Stimulated activated naive CD8-positive, alpha-beta T cell treated with anti-CD3 and anti-CD28 coated beads, Interleukin-15, amount 100 ng/mL, for 72 hours (primary cell): ENCODE results near the gene SEC16A.
A peak's percentile ranks its signal among the peaks of the same experiment; 100 is the strongest.

Source experiments
- ATAC-seq: fragments of 150-1000 bp; cut with Tn5 transposase; 2 replicates; pipeline ENCODE4 v1.10.0; 2021; ENCODE audit warnings: mild to moderate bottlenecking, moderate library complexity
- DNase-seq, 2 donors: peaks; one replicate each; pipeline ENCODE4 v3.0.0; 2021 to 2022
- H3K27ac Mint-ChIP-seq, 2 donors: one replicate each; pipeline ENCODE4 v1.8.0; 2022; ENCODE audit warnings: mild to moderate bottlenecking in 2 of 2, mixed read lengths in 2 of 2, moderate library complexity in 2 of 2
- H3K27me3 Mint-ChIP-seq: one replicate; pipeline ENCODE4 v1.8.0; 2022; ENCODE audit warnings: mixed read lengths
- H3K4me1 Mint-ChIP-seq: one replicate; pipeline ENCODE4 v1.8.0; 2022; ENCODE audit warnings: mild to moderate bottlenecking, mixed read lengths
- H3K4me3 Mint-ChIP-seq, 2 donors: one replicate each; pipeline ENCODE4 v1.8.0; 2022; ENCODE audit warnings: mild to moderate bottlenecking in 2 of 2, mixed read lengths in 2 of 2, moderate library complexity in 1 of 2
- H3K9me3 Mint-ChIP-seq, 2 donors: one replicate each; pipeline ENCODE4 v1.8.0; 2022; ENCODE audit warnings: mixed read lengths in 2 of 2

Gene SEC16A, protein sequence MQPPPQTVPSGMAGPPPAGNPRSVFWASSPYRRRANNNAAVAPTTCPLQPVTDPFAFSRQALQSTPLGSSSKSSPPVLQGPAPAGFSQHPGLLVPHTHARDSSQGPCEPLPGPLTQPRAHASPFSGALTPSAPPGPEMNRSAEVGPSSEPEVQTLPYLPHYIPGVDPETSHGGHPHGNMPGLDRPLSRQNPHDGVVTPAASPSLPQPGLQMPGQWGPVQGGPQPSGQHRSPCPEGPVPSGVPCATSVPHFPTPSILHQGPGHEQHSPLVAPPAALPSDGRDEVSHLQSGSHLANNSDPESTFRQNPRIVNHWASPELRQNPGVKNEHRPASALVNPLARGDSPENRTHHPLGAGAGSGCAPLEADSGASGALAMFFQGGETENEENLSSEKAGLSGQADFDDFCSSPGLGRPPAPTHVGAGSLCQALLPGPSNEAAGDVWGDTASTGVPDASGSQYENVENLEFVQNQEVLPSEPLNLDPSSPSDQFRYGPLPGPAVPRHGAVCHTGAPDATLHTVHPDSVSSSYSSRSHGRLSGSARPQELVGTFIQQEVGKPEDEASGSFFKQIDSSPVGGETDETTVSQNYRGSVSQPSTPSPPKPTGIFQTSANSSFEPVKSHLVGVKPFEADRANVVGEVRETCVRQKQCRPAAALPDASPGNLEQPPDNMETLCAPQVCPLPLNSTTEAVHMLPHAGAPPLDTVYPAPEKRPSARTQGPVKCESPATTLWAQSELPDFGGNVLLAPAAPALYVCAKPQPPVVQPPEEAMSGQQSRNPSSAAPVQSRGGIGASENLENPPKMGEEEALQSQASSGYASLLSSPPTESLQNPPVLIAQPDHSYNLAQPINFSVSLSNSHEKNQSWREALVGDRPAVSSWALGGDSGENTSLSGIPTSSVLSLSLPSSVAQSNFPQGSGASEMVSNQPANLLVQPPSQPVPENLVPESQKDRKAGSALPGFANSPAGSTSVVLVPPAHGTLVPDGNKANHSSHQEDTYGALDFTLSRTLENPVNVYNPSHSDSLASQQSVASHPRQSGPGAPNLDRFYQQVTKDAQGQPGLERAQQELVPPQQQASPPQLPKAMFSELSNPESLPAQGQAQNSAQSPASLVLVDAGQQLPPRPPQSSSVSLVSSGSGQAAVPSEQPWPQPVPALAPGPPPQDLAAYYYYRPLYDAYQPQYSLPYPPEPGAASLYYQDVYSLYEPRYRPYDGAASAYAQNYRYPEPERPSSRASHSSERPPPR (N-terminal part only)

DNA sequence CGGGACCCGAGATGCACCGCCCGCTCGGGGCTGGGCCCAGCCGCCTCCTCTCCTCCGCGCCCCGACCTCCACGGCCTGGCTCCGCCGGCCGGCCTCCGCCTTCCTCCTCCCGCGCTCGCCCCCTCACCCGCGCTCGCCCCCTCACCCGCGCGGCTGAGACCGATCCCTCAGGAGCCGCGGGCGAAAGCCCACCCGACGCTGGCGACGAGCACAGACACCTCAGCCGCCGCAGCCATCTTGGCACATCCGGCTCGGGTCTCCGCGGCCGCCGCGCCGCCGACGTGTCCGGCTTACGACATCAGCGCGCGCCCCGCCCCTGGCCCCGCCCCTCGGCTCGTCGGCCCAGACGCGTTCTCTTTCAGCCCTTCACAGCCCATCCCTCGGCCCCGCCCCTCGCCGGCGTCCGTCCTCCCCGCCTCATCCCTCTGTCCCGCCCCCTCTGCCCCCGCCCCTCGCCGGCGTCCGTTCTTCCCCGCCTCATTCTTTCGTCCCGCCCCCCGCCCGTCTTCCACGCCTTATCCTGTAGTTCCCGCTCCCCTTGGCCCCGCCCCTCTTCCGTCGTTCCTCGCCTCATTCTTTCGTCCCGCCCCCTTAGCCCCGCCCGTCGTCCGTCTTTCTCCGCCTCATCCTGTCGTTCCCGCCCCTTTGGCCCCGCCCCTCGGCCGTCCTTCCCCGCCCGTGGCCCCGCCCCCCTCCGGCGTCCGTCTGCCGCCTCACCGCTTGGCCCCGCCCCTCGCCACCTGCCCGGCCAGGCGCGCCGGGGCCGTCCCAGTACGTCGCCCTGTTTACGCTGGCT is at the start of gene SEC16A:
Gene SEC16A (minus strand): TSS at position 248 of the 796 bp plus-strand sequence. CDS start 5,425 bp downstream, outside the sequence.
- peak within 1 kb of the TSS; percentile 99 to 100 for H3K4me3 Mint-ChIP-seq
- DNase-seq (peak; percentile 99), ATAC-seq (peak; percentile 76)
- no peaks in the 10 kb centered on the region for H3K27me3 Mint-ChIP-seq
- peak within 1 kb of the TSS; percentile 100 for H3K27ac Mint-ChIP-seq
- H3K9me3 Mint-ChIP-seq, result no peaks in the 10 kb centered on the region
- peaks cover 46% of the 10 kb centered on the region for H3K4me1 Mint-ChIP-seq

DNA sequence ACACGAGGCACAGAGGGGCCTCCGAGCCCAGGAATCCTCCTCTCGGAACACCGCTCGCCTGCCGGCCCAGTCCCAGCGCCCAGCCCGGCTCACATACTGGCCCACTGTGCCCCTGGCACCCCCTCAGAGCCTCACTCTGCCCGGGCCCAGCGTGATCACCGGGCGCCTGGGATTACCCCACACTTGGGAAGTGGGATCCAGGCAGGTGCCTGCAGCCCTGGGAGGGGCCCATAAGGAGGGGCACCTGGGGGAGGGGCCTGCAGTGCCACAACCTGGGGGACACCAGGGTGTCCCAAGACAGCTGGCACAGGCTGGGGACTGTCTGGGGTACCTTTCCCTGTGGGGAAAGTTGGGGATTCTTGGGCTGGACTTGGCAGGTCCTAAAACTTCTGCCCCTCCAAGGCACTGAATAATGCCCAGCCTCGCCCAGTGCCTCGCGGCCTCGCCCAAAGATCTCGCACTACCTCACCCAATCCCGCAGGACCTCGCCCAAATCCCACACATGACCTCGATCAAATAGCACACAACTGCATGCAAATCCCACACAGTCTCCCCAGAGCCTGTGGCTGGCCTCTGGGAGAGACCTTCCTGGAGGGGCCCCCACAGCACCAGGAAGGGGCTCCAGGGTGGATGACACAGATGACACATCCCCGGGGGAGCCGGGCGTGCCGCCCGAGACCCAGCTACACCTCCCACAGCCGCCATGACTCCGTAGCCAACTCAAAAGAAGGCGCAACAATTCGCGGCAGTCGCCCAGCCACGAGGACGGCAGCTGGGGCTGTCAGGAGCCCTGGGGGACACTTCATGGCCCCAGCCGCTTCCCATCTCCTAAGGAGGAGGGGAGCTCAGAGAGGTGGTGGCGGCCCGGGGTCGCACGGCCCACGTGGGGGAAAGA is 49.3 kb upstream of the SEC16A start:
- Mint-ChIP-seq H3K9me3 (no peaks in the 10 kb centered on the region), H3K4me1 (peaks cover 89% of the 10 kb centered on the region), H3K27me3 (no peaks in the 10 kb centered on the region), H3K27ac (peak overlapping the region; percentile 44 to 92), H3K4me3 (peak overlapping the region; percentile 62 to 82)
- ATAC-seq (no peak), DNase-seq (no peak)

DNA sequence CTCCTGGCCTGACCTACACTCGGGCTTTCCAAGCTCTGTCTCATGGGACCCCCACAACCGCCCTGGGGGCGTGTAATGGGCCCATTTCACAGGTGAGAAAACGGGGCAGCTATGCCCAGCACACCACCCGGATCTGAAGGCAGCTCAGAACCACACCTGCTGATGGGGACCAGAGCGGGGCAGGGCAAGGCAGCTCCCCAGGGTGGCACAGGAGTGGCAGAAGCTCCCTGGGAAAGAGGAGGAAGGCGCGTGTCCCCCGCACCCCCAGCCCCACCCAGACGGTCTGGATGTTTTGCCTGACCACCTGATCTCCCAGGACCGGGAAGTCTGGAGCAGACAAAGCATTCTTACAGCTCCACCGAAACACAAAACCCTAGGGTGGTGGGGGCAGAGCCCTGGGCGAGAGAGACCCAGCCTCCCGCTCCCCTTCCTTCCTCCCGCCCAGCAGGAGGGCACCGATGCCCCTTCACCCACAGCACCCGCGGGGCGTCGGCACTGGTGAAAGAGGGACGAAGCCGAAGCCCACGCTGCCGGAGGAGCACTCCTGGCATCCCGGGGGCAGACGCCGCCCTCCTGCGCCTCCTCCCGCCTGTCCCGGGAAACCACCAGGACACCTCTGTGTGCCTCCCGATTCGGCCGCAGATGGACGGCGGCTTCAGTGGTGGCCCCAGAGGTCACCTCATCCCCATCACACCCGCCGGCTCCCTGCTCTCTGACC is 48.5 kb upstream of the SEC16A start:
- H3K4me3 Mint-ChIP-seq, result peak overlapping the region; percentile 54 to 68
- ATAC-seq (no peak), DNase-seq (no peak)
- no peaks in the 10 kb centered on the region for H3K9me3 Mint-ChIP-seq
- peaks cover 83% of the 10 kb centered on the region for H3K4me1 Mint-ChIP-seq
- H3K27me3 Mint-ChIP-seq, result no peaks in the 10 kb centered on the region
- peak overlapping the region; percentile 72 to 74 for H3K27ac Mint-ChIP-seq

DNA sequence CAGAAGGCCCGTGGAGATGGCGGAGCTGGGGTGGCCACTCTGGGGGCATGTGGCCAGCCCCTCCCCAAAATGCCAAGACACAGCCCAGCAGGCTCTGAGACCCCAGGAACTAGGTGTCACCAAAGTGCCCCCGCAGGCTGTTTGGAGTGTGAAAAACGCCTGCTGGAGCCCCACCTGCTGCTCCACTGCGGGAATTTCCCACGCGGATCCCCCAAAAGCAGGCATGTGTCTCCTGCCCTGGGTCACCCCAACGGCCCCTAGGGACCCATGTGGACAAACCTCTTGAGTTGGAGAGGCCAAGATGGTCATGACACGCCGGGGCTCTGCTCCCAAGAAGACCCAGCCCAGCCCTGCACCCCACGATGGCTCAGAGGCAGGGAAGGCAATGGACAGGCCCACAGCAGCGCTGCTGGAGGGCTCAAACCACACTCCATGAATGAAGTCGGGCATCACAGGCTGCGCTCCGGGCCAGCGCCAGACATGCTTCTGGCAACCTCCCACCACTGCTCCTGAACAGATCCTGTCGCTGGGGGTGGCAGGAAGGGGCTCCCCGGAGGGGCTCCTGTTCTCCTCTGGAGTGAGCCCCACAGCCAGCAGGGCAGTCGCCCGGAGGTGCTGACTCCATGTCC is 47.7 kb upstream of the SEC16A start:
- H3K4me1 Mint-ChIP-seq, result peaks cover 85% of the 10 kb centered on the region
- no peaks in the 10 kb centered on the region for H3K9me3 Mint-ChIP-seq
- DNase-seq (no peak), ATAC-seq (no peak)
- no peaks in the 10 kb centered on the region for H3K27me3 Mint-ChIP-seq
- peak overlapping the region; percentile 37 to 39 for H3K4me3 Mint-ChIP-seq
- H3K27ac Mint-ChIP-seq, result peak overlapping the region; percentile 19 to 40

DNA sequence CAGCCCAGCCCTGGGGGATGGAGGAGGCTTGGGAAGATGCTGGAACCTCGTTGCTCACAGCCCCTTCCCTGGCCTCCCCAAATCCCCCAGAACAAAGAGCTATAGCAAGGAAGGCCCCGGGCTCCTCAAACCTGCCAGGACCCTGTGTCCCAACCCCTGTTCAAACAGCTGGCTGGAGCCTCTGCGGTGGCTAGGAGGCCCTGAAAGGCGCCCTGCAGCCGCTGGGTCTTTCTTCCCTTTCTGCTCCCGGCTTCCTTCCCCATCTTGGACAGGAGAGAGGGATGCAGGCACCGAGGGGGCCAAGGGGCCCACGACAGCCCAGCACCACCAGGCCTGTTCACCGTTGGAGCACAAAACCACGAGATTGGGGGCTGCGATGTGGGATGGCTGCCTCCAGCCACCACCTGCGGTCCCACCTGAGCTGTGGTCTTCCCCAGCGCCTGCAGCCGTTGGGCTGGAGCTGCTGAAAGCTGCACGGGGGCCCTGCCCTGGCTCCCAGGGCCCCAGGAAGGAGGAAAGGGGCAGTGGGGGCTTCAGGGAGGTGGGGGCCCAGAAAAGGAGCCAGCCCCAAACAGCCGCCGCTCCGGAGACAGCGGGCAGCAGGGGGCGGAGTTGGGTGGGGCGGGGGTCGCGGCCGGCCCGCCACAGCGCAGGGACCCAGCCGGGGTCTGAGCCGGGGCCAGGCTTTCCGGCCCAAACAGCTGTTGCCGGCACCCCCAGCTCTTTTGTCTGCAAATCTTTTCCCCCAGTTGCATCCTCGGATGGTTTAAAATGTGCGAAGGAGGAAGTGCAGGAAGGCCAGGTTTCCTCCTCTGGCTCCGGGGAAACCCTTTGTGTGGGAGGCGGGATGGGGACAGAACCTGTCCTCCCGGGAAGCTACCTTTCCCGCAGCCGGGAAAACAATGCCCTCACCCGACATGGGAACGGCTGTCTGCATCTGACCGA is 46.9 kb upstream of the SEC16A start:
- DNase-seq (no peak), ATAC-seq (no peak)
- Mint-ChIP-seq H3K4me3 (peak overlapping the region; percentile 29 to 39), H3K27me3 (no peaks in the 10 kb centered on the region), H3K4me1 (peaks cover 81% of the 10 kb centered on the region), H3K9me3 (no peaks in the 10 kb centered on the region), H3K27ac (no peak overlapping the region)

DNA sequence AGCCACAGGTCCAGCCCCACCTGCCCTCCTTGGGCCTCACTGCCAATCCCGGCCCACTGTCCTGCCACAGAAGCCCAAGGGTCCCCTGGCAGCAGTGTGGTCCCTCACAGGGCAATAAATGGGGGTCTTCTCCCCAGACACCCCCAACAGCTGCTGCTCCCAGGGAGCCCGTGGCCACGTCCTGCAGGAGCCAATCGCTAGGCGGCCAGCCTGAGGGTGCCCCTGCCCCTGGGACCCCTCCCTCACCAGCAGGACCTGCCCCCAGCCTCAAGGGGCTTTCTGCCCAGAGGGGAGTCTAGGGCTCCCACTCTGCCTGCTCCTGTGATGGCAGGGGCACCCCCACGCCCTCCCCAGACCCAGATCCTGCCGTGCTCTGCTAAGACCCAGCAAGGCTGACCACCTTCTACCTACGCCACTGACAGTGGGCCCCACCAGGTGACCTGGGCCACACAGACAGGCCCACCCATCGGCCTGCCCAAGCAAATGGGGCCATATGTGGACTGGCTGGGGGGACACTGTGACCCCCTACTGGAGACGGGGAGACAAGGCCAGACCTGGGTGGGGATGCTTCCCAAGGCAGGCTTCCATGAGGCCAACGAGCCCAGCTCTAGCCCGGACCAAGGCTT is 46.0 kb upstream of the SEC16A start:
- DNase-seq, result no peak
- Mint-ChIP-seq H3K27me3 (no peaks in the 10 kb centered on the region), H3K27ac (no peak overlapping the region), H3K9me3 (no peaks in the 10 kb centered on the region), H3K4me3 (no peak overlapping the region), H3K4me1 (peaks cover 72% of the 10 kb centered on the region)
- ATAC-seq, result no peak

DNA sequence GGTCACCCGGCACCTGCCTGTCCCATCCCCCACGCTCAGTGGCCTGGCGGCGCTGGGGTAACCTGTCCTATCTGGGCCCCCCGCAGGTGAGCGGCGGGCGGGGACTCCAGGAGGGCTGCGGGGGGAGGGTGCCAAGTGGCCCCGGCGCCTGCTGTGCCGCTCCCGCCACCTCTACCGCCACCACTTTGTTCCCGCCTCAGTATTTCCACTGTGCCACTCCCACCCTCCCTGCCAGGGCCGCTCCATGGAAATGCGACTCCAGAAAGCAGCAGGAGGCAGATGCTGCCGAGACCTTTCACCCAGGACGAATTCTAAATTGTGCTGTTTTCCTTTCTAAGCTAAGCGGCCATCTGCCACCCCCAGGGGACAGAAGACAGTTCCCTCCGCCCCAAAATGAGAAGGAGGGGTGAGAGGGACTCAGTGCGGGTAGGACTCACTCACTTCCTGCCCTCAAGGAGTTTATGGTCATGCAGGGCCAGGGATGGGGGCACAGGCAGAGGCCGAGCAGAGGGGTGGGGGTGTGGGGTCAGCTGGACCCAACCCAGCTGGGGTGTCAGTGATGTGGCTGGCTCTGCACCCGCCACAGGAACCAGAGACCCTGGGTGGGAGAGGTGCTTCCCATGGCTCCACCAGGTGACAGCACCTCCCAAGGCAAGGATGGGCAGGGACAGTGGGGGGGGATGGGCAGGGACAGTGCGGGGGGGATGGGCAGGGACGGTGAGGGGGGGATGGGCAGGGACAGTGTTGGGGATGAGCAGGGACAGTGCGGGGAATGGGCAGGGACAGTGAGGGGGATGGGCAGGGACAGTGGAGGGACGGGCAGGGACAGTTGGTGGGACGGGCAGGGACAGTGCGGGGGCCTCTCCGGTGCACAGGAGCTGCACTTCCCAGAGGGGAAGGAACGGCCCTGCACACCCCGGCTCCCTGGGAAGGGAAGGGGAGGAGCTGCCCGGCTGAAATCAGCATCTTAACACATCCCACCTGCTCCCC is 45.2 kb upstream of the SEC16A start:
- ATAC-seq (peak; percentile 6), DNase-seq (no peak)
- H3K27ac Mint-ChIP-seq, result peak overlapping the region in 1 of 2 donors; percentile 59
- no peak overlapping the region for H3K4me3 Mint-ChIP-seq
- peaks cover 64% of the 10 kb centered on the region for H3K4me1 Mint-ChIP-seq
- H3K9me3 Mint-ChIP-seq, result no peaks in the 10 kb centered on the region
- no peaks in the 10 kb centered on the region for H3K27me3 Mint-ChIP-seq

DNA sequence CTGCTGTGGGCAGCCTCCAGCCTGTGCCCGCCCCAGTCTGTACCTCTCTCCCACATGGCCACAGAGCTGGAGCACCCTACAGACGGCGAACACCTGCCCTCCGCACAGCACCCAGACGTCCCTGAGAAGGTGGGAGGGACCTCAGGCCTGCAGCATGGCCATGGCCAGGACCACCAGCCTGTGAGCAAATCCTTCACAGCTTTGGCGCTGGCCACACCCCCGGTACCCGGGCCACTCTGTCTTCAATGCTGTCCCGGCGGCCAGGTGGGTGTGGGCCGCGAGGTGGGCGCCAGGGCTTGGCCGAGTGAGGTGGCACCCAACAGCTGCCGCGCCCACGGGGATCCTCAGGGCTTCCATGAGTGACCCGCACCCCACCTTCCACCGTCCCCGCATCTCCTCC is 44.3 kb upstream of the SEC16A start:
- no peaks in the 10 kb centered on the region for H3K9me3 Mint-ChIP-seq
- no peak for ATAC-seq
- H3K27me3 Mint-ChIP-seq, result no peaks in the 10 kb centered on the region
- H3K27ac Mint-ChIP-seq, result no peak overlapping the region
- H3K4me1 Mint-ChIP-seq, result peaks cover 55% of the 10 kb centered on the region
- no peak overlapping the region for H3K4me3 Mint-ChIP-seq
- DNase-seq, result no peak

DNA sequence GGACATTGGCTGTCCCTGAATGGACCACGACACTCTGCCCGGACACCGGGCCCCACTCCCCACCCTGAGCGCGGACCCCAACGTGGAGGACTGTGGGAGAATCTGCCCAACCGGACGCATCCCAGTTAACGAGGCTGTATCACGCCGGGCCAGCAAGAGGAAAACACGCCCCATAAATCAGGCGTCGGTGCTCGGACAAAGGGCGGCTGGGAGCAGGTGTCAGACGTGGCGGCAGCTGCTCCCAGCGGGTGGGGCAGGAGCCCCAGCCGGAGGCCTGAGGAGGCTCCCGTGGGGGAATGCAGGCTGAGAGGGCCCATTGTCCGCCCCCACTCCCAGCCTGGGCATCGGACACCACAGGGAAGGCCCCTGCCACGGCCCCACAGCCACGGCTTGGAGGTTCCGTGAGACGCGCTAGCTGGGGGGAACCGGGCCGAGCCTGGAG is 43.8 kb upstream of the SEC16A start:
- Mint-ChIP-seq H3K4me1 (peaks cover 50% of the 10 kb centered on the region), H3K9me3 (no peaks in the 10 kb centered on the region), H3K27ac (no peak overlapping the region), H3K27me3 (no peaks in the 10 kb centered on the region), H3K4me3 (no peak overlapping the region)
- no peak for DNase-seq
- no peak for ATAC-seq

DNA sequence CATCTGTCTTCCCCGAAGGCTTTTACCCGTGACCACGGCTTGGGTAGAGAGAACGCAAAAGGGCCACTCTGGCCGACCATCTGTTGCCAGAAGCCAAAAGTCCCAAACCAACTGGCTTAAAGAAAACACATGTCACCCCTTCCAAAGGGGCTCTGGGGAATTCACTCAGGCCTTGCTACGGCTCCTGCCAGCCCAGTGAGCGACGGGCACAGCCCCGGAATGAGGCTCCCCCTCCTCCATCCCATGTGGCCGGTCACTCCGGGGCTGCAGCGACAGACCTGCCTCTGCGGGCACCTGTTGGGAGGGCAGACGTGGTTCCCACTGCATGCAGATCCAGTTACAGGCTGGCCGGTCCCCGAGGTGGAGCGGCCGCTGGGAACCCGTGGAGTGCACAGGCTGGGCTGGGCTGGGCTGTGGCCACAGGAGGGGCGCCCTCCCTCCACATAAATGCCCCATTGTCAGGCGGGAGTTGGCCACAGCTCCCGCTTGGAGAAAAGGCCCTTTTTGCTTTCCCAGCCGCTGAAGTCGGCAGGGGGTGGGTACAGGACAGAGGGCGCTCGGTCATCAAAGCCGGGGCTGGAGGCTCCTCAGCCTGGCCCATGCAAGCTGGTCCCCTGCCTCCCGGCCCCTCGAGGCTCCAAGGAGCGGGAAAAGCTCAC is 43.1 kb upstream of the SEC16A start:
- Mint-ChIP-seq H3K9me3 (no peaks in the 10 kb centered on the region), H3K4me3 (no peak overlapping the region), H3K27me3 (no peaks in the 10 kb centered on the region), H3K4me1 (peaks cover 43% of the 10 kb centered on the region), H3K27ac (no peak overlapping the region)
- DNase-seq (no peak), ATAC-seq (no peak)
